Loucy (cell line): ENCODE results near the gene GZMM.

ENCODE experiments used
- H2AFZ ChIP-seq: fragments of 200-600 bp; sonication (generic); 2 replicates; pipeline ENCODE4 v1.6.0; 2016; ENCODE audit warnings: antibody characterized with exemption, mild to moderate bottlenecking, low read length, moderate library complexity
- H3F3A ChIP-seq: fragments of 200-600 bp; 2 replicates; pipeline ENCODE4 v1.6.0; 2016; ENCODE audit warnings: antibody characterized with exemption, low read depth, mild to moderate bottlenecking
- H3K27me3 ChIP-seq: fragments of 200-600 bp; sonication (generic); 2 replicates; pipeline ENCODE4 v1.6.1; 2014; ENCODE audit warnings: low read length, mild to moderate bottlenecking; ENCODE audit not compliant: insufficient read depth, poor library complexity, severe bottlenecking
- H3K36me3 ChIP-seq: fragments of 200-600 bp; sonication (generic); 2 replicates; pipeline ENCODE4 v1.6.1; 2016; ENCODE audit warnings: low read length; ENCODE audit not compliant: insufficient read depth
- H3K4me1 ChIP-seq: fragments of 200-600 bp; sonication (generic); 2 replicates; pipeline ENCODE4 v1.5.1; 2014; ENCODE audit warnings: low read length, mild to moderate bottlenecking; ENCODE audit not compliant: insufficient read depth, poor library complexity, severe bottlenecking
- H3K4me2 ChIP-seq: fragments of 200-600 bp; sonication (generic); 2 replicates; pipeline ENCODE4 v1.6.0; 2014; ENCODE audit warnings: antibody characterized with exemption, low read length, low read depth, mild to moderate bottlenecking; ENCODE audit not compliant: poor library complexity, severe bottlenecking
- H3K4me3 ChIP-seq: fragments of 200-600 bp; sonication (generic); 2 replicates; pipeline ENCODE4 v1.5.1; 2014; ENCODE audit warnings: low read length, mild to moderate bottlenecking, mixed read lengths; ENCODE audit not compliant: poor library complexity, severe bottlenecking
- H3K79me2 ChIP-seq: fragments of 200-600 bp; sonication (generic); 2 replicates; pipeline ENCODE4 v1.6.1; 2014; ENCODE audit warnings: low read length; ENCODE audit not compliant: insufficient read depth
- H3K9ac ChIP-seq: fragments of 200-600 bp; sonication (generic); 2 replicates; pipeline ENCODE4 v1.6.0; 2014; ENCODE audit warnings: mild to moderate bottlenecking, low read depth, low read length, moderate library complexity; ENCODE audit not compliant: poor library complexity, severe bottlenecking
- H3K9me2 ChIP-seq: fragments of 200-600 bp; sonication (generic); replicated peaks from 2 replicates; pipeline ENCODE4 v1.6.1; 2016; ENCODE audit warnings: low read depth, low read length, mixed read lengths
- H3K9me3 ChIP-seq: fragments of 200-600 bp; sonication (generic); 2 replicates; pipeline ENCODE4 v1.6.1; 2014; ENCODE audit warnings: mild to moderate bottlenecking, antibody characterized with exemption, low read length, low read depth; ENCODE audit not compliant: insufficient read depth
- H4K20me1 ChIP-seq: fragments of 200-600 bp; sonication (generic); 2 replicates; pipeline ENCODE4 v1.6.0; 2014; ENCODE audit warnings: antibody characterized with exemption, low read length, mild to moderate bottlenecking; ENCODE audit not compliant: insufficient read depth, poor library complexity, severe bottlenecking
- CTCF ChIP-seq: fragments of 200-600 bp; sonication (generic); conservative IDR thresholded peaks from 2 replicates; pipeline ENCODE4 v1.5.1; 2014; ENCODE audit warnings: mild to moderate bottlenecking, antibody characterized with exemption, low read length
- EZH2phosphoT487 ChIP-seq: fragments of 200-600 bp; IDR thresholded peaks from 2 replicates; pipeline ENCODE4 v1.6.1; 2018; ENCODE audit warnings: antibody characterized with exemption, mild to moderate bottlenecking, moderate library complexity, borderline replicate concordance

Gene GZMM

GRCh38 chr19:575527-576506 lies 32.0 kb downstream of the GZMM start:
- Histone ChIP-seq H3F3A (peaks cover 11% of the 10 kb centered on the region), H3K27me3 (peaks cover 6% of the 10 kb centered on the region), H3K9ac (peak overlapping the region; percentile 100), H3K9me2 (no peaks in the 10 kb centered on the region), H3K36me3 (peaks cover 17% of the 10 kb centered on the region; the same call in 1 of the 2 replicates), H3K79me2 (peaks cover 82% of the 10 kb centered on the region), H3K4me2 (peak overlapping the region; percentile 81), H3K9me3 (no peaks in the 10 kb centered on the region), H4K20me1 (peaks cover 70% of the 10 kb centered on the region), H3K4me1 (peaks cover 27% of the 10 kb centered on the region), H2AFZ (no peak overlapping the region), H3K4me3 (peak overlapping the region; percentile 99)
- TF ChIP-seq EZH2phosphoT487 (no peak), CTCF (no peak)

- Histone ChIP-seq H3K27me3 (peaks cover 6% of the 10 kb centered on the region), H2AFZ (no peak overlapping the region), H4K20me1 (peaks cover 73% of the 10 kb centered on the region), H3K4me1 (peaks cover 18% of the 10 kb centered on the region), H3K36me3 (peaks cover 24% of the 10 kb centered on the region; the same call in 1 of the 2 replicates), H3K9me3 (no peaks in the 10 kb centered on the region), H3K9ac (no peak overlapping the region), H3K79me2 (peaks cover 82% of the 10 kb centered on the region), H3K4me2 (peak overlapping the region; percentile 81), H3K9me2 (no peaks in the 10 kb centered on the region), H3F3A (peaks cover 2% of the 10 kb centered on the region), H3K4me3 (peak overlapping the region; percentile 99)
- TF ChIP-seq EZH2phosphoT487 (no peak), CTCF (no peak)
Observed at GRCh38 chr19:576768-577438, 33.0 kb downstream of the GZMM start.

- Histone ChIP-seq H3F3A (no peaks in the 10 kb centered on the region), H4K20me1 (peaks cover 71% of the 10 kb centered on the region), H3K9ac (no peak overlapping the region), H3K9me2 (no peaks in the 10 kb centered on the region), H3K79me2 (peaks cover 78% of the 10 kb centered on the region), H2AFZ (no peak overlapping the region), H3K4me3 (no peak overlapping the region), H3K27me3 (peaks cover 4% of the 10 kb centered on the region), H3K4me2 (peak overlapping the region; percentile 81), H3K4me1 (peaks cover 18% of the 10 kb centered on the region), H3K36me3 (peaks cover 26% of the 10 kb centered on the region; the same call in 1 of the 2 replicates), H3K9me3 (no peaks in the 10 kb centered on the region)
- TF ChIP-seq CTCF (no peak), EZH2phosphoT487 (no peak)
Observed at GRCh38 chr19:577439-578392, 33.9 kb downstream of the GZMM start.
